Activated CD4-positive, alpha-beta T cell treated with anti-CD3 and anti-CD28 coated beads for 1 hour (primary cell): ENCODE data around the gene RUNX2.

Source experiments
- DNase-seq: peaks from one replicate; pipeline ENCODE4 v3.0.0-alpha.2; 2020

Gene RUNX2

DNA sequence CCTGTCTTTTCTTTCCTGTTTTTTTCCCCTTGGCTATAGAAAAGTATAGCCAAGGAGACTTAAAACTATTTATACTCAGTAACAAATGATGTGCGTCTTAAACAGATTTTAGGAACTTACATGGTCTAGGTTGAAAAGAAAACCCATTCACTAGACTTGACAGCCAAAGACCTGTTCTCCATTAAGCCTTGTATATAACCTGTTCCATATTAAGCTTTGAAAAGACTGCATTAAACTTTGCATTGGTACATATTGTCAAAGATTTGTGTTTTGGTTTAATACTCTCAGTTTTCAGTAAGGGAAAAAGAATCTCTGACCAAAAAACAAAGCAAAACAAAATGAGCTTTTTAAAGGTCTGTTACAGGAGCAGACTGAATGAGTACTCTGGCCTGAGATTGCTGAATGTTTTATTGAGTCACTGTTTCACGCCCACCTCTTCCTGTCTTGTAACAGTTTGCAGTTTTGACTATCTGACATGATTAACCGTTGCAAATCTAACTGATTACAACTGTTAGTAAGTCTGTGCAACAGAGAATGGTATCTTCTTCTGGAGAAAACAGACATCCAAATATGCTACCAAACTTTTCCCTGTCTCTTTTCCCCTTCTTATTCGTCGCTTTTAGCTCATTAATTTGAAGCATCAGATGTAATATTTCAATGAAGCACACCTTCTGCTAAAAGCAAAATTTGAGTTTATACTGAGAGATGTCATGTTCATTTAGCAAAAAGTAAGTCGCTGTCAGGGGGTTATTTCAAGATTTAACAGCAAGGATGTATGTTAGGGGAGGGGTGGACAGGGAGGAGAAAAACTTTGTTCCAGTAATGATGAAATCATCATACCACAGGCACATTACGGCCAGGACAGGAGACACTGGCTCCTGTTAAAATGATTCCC lies 108.7 kb downstream of the RUNX2 start:
- no peak for DNase-seq

DNA sequence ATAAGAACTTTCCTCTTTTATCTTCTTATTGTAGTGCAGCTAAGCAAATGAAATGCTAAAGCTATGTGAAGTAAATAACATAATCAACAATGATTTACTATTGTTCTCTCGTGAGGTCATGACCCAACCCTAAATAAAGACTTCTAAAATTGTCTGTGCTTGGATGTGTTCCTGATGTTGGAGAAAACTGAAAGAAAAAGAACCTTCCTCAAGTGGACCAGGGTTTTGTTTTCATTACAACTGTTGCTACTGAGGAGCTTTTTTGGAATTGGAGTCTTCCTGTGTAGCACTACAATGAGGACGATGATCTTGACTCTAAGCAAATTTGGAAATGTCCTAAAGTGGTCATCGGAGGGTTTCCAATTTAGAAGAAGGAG lies 109.3 kb downstream of the RUNX2 start:
- no peak for DNase-seq

DNA sequence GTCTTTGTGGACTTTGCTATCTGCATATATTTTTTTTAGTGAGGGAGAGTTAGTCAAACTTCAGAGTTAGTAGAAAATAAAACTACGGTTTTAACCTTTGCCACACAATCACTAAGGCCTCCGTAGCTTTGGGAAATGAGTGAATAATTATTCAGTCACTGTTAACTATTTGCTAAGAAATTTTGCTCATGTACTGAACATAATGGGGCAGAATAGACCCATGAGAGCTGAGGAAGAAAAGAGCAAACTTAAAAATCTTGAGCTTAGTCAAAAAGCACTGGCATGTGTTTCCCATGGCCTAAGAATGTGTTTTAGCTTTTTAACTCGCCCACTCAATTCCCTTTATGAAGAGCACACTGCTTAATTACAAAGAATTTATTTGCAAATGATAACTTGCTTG lies 110.0 kb downstream of the RUNX2 start:
- DNase-seq, result no peak

DNA sequence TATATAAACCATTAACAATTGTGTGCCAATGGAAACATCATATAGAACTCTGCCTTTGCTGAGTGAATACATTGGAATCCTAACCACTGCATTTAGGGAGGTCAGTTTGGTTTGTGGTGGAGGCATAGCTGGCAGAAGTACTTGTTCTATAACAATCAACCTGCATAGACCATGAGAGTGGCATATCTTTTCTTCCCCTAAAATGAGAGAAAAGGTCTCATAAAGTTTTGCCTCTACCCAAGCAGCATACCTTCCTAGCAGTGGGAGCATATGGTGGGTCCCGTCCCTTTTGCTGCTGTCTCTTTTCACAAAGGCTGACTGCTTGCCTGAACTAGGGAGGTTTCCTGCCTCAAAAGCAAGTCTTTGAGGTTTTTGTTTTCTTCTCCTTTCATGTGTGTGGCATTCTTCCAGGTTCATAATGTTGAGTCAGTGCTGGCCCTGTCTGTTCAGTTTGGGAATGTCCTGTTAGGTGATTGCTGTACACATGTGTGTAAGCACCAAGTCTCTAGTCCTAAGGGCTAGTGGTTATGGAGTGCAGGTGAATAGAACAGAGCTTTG lies 110.8 kb downstream of the RUNX2 start:
- no peak for DNase-seq

DNA sequence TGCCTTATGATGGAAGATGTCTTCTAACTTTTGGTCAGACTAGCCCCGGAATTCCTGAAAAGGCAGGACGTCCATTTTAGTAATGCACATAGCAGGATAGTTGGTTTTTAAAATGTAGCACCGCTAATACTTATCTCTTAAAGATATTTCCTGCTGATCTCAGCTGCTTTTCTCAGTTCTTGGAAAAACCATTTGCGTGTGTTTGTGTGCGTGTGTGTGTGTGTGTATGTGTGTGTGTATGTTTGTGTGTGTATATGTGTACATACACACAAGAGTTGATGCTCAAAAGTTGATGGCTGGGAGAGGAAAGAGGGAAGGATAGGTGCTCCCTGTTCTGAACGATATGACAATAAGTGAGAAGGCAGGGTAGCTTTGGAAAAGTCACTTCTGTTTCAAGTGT lies 111.3 kb downstream of the RUNX2 start:
- no peak for DNase-seq

DNA sequence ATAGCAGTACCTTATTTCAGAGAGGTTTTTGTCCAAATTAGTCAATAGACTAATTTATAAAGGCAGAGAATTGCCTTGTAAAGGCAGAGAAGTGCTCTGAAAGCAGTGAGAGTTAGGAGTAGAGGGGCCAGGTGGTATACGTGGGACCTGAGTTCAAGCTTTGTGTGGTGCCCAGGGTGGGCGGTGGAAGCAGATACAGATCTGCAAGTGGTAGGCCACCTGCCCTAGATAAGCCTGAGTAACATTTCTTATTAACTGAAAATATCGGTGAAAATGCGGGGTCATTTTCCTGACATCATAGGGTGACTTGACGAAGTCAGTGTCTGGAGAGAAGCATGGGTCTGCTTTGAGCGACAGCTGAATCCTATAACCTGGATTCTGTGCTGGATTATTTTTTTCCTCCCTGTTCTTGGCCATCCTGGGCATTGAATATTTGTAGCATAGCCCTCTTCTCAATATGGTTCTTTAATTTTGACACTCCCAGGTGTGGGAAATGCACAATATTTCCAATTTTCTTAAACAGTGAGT lies 111.8 kb downstream of the RUNX2 start:
- DNase-seq, result no peak

DNA sequence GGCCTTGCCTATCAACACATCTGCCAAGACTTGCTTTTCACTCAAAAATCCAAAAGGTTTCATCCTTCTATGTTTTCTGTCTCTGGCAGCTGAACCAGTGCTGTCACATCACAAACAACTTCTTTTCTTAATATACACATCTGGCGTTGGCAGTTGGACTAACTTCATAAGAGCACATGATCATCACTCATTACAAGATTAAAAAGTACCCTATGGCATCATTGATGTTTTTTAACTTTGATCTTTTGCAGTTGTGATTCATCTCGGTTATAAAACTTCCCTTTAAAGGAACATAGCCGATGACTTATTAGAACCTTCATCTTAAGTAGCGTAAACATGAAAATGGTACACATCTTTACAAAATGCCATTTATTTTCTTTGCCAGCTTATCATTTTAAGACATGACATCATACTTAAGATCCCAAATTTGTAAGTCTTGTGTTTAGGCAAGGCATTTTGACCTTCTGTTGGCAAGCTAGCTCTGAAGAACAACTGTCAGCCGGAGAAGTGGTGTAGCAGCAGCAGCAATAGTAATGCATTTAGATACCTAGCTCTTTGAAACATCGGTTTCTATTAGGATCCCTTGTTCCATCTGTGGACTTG lies 113.8 kb downstream of the RUNX2 start:
- no peak for DNase-seq

DNA sequence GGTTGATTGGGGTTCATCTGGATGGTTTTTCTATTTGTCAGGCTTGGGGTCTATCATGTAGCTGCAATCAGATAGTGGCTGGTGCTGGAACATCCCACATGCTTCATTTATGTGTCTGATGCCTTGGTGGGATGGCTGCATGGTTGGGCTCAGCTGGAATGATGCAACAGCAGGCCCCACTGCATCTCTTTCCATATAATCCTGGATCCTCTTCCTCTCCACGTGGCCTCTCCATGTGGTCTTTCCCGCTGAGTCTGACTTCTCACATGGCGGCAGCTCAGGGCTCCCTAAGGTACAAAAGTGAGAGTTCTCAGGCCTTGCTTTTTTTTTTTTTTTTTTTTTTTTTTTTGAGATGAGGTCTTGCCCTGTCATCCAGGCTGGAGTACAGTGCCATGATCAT lies 114.6 kb downstream of the RUNX2 start:
- DNase-seq, result no peak

DNA sequence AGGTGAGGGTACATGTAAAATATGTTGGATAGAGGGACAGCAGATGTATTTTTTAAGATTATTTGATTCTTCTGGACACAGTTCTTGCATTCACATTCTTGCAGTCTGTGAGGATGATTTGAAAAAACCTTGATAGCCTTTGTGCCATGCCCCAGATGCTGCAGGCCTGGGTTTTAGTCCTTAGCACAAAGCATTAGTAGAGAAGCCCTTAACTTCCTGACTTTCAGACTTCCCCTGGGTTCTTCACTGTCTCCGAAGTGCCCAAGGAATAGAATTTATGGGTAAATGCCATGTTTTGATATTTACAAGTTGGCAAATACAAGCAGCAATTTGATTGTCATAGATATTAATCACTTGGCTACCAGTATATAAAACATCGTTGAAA lies 117.2 kb downstream of the RUNX2 start:
- no peak for DNase-seq

DNA sequence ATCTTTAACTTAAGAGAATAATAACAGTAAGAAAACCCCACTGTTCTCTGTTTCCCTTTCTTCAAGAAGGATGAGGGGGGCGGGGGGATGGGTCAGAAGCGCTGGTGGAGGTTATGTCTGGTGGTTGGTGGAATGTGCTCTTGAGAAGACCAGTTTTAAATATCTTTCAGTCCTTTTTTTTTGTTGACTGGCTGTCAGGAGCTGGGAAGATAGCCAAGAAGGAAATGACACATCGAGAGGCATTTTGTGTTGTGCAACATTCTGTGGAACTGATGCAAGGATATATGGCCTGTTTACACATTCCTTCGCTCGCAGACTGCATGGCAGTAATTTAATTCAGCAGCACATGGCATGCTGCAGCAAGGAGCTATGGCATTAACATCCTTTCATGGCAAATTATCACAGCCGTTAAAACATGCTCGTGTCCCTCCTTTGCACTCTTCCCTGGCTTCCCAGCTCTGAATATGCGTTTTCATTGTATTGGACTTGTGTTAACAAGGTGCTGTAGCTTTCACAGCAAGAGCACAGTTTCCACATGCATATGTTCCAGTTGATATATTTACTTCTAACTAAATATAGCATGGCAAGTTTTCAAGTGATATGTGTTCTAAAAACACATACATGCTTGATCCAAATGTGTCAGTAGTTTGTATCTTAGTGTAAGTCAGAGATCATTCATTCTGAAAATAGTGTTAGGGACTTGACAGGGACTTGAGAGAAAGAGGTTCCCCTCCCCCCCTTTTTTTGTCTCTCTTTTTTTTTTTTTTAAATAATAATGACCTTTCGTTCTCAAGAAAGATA lies 117.8 kb downstream of the RUNX2 start:
- no peak for DNase-seq

DNA sequence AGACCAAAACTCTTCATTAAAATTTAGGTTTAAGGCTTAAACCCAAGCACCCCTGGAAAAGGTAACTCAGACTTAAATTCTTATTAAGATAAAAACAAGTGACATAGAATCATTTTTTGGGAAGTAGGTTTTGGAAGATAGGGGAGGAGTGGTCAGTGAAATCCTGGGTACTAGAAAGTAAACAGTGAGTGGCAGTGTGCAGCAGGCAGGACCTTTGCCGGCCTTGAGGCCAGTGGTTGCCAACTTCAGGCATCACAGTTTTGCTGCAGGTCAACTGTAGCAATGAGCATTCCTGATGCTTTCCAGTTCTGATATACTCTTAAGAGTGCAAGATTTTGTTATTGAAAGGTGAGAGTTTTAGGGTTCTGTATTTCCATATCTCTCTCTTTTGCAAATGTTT lies 118.9 kb downstream of the RUNX2 start:
- DNase-seq, result no peak

DNA sequence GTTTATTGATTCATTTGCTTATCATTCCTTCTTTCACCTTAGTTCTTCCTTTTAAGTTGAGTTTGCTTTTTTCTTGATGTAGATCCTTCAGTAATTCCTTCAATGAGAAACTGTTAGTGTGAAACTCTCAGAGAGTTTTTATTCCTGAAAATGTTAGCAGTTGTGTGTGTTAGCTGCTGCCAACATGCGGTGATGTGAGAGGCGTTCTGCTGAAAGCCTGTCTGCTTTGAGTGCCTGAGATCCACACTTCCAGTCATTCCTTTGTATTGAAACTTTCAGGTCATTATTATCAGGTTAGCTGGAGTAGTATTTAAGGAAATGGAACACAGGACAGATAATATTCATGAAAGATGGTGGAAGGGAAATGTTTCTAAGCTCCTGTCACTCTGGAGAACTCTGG lies 119.6 kb downstream of the RUNX2 start:
- no peak for DNase-seq

DNA sequence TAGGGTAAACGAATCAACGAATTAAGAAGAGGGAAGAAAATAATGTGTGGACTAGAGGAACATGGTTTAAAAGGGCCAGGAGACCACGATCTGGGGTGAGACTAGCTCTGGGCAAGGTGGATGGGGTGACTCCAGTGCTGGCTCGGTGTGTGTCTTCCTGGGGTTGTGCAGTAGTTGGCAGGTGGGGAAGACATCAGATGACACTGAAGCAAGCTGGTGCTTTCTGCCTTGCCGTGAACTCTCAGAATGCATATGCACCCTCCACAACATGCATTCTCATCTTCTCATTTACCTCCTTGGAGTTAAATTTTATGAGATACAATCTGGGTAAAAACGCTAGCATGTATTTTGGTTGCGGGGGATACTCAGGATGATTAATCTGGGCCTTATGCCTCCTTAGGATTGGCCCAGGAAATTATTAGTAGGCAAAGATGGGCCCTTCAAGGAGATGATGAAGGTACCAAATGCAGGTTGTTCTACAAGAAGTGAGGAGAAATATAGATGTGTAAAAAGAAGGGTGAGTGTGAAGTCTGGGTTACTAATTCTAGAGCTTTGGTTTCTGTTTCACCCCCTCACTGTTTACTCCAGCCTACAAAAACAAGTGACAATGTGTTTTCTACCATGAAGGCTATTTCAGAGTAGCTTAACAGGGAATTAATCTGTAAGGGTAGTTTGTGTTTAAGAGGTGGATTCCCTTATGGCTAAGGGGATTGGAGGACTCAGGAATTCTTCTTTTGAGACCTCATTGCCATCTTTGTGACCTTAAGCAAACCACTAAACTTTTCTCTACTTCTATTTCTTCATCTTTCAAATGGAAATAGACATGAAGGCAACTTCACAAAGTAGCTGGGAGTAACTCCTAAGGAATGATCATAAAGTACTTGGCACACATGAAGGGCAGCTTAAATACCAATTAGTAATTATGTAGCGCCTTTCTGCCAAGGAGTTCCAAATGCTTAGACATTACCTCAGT lies 120.6 kb downstream of the RUNX2 start:
- DNase-seq, result no peak

DNA sequence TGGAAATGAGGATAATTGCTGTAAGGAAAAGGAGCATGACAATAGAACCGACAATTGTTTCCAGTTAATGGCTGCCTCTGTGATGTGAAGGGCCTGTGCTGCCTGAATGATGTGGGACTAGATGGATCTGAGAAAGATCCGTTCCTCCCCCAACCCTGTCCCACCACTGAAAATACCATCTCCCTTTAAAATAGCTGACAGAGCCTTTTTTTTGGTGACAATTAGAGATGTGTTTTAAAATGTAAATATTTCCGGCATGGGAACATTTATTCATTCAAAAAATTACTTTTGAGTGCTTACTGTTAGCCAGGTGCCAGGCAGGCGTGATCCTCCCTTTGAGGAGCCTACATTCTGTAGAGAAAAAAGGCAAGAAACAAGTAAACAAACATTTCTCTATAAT lies 122.0 kb downstream of the RUNX2 start:
- no peak for DNase-seq

DNA sequence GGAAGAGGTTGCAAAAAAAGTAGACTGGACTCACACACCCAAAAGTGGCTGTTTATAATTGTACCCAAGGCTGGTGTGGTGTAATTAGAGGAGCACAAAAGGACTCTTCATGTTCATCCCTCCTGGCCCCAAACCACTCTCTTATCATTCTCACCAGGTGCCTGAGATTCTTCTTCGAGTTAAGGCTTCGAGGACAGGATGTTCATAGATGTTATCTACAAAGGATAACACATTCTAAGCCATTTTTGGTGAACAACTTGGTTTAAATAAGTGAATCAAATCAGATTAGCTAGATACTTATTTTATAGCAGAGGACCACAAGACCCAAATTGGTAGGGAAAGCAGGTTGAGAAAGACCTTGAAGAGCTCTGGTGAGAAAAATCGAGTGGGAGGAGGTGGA lies 122.7 kb downstream of the RUNX2 start:
- no peak for DNase-seq

DNA sequence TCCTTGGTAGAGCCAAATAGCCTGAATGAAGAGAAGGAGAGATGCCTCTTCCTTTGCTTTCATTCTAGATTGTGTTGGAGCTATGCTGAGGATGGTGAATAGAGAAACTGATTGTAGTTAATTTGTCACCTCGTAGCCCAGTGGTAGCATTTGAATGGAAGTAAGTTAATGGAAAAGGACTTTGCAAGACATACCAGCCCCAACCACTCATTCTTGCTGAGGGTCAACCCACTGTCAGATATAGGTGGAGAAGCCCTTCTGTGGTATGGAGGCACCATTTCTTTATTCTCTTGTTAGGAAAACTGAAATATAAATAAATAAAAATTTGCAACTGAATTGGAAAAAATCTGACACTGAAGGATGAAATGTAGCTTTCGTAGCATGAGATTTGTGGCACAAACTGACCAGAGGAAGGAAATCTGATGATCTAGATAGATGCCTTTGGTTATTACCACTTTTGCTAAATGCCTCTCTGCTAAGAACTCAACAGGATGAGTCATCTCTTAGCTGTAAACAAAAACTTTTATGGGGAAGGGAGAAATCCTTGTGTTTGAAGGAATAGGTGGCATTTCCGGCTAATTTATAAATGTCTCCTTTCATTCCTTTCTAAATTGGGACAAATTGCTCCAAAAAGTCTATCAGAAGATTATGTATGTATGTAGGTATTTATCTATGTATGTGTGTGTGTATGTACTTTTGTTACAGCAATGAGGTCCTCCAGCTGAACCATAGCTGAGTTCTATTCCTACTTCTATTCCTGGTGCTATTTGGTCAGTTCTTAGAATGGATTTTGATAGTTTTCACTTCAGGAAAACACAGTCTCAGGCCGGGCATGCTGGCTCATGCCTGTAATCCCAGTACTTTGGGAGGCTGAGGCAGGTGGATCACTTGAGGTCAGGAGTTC lies 126.1 kb downstream of the RUNX2 start:
- DNase-seq, result no peak

DNA sequence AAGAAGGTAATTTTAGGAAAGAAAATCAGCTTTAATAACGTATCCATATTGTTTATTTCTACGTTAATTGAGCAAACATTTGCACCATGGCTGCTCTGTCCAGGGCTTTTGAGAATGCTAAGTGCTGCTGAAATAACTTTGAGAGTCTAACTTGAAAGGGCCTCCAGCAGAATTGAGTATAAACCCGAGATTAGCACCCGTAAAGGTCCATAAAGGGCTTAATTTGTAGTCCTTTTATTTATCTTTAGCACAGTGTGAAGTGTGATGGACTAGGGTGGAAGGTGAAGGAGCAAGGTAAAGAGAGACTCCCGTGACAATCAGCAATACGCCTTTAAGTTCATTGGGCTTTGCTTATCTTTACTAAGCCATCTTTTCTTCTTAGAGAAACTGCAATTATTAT lies 127.3 kb downstream of the RUNX2 start:
- DNase-seq, result no peak

DNA sequence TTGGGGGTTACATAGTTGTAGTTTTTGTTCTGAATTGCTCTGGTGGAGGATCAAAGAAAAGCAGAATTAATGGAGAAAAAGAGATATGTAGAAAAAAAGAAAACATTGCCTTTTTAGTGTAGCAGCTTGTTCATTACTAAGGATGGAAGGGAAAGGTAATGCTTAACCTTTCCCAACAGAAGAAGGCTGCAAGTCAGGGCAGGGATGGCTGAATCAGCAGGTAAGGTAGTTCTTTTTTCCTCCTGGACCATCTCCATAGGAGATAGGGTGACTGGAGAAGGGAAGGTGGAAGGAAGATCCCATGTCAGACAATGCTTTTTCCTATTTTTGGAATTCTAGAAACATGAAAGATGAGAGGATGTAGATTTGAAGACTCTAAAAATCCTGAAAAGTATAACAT lies 129.0 kb downstream of the RUNX2 start:
- DNase-seq, result no peak

DNA sequence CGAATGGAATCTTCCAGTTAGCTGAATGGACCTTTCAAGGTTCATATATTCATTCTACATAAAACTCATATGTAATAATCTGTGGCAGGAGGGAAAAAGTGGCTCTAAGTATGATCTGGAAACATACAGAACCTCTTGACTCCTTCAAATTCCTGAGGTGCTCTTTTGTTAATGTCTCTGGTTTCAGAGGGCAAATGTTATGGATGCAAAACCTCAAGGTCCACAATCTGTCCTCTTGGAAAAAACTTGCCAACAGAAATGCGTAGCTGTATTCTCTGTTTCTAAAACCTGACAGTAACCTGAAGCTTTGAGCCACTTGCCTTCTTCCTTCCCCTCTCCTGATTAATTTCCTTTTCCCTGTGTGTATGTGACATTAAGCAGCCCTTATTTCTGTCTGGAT lies 130.5 kb downstream of the RUNX2 start:
- no peak for DNase-seq

DNA sequence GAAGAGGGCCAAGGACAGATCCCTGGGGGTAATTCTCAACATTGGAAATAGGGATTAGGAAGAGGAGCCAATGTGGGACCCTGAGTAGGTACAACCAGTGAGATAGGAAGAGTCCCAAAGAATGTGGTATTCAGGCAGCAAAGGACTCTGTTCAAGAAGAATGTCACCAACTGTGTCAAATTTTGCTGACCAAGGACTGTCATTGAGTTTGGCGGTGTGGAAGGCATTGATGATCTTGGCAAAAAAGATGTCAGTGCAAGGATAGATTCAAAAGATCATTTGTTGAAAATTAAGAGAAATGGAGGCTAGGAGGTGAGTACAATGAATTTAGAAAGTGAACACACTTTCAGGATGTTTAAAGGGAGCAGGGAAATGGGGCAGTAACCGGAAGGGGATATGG lies 132.0 kb downstream of the RUNX2 start:
- no peak for DNase-seq

DNA sequence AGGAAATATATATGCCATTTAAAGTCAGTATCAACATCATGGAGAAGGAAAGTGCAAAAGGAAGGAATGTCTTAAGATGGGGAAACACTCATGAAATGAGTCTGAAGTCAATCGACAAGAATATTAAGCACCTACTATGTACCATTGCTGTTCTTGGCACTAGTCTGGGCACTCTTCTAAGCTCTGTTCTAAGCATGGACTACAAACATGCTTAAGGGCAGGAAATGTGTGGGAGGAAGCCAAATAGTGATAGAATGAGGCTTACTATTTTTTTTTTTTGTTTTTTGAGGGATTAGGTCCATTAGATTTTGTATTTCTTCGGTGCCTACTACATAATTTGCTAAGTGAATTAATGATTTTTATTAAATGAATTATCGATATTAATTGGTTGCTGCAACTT lies 133.4 kb downstream of the RUNX2 start:
- DNase-seq, result no peak
